ENCODE results near the gene MPI.

The MPI gene

DNA sequence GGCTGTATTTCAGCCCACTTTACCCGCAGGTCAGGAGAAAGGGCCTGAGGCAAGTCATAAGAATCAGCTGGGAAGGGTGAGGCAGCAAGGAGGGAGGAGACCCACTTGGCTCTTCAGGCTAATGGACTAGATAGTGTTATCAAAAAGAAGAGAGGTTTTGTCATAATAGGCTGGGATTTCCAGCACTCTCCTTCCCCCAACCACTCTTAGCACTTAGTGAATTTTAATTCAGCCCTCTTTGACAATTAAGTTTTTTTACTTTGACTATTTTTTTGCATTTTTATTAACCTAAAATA, 771 bp downstream of the MPI start:
- Histone ChIP-seq H3K4me3 (ENCODE audit: low read depth, low read length) (peak overlapping the region; percentile 75), H3K9me3 (ENCODE audit: control insufficient read depth, insufficient read depth, low read depth, low read length) (no peaks in the 10 kb centered on the region), H3K27ac (ENCODE audit: extremely low read depth, low read depth, low read length) (peak overlapping the region; percentile 66), H3K4me1 (ENCODE audit: control insufficient read depth, insufficient read depth, low read length) (peaks cover 4% of the 10 kb centered on the region; the same call in 1 of the 2 replicates), H3K36me3 (ENCODE audit: control insufficient read depth in 2 of 2, insufficient read depth in 1 of 2, low read length in 2 of 2) (peaks cover 21 to 32% of the 10 kb centered on the region in 2 experiments; a peak in 2 of 3 replicates)
- ChIA-PET POLR2A (interaction anchor here (2.8 kb wide), 1 partner anchor 16 kb away, joined by 25 read pairs; the partner anchor contains the start of gene FAM219B), CTCF (interaction anchor here (0.6 to 7.7 kb wide), 4 partner anchors 9 to 417 kb away, joined by 3 to 57 read pairs (median 4); partner anchors contain the start of gene RPP25)
- TF ChIP-seq KLF1 (tag by site-specific recombination; IDR thresholded peaks at IDR 0.05) (peak; percentile 57; the same call in 1 of the 2 replicates), ZNF366 (tag by site-specific recombination; conservative IDR thresholded peaks at IDR 0.05) (0 out of 2 replicates have a peak, but pooled peaks have one; percentile 20), ZNF239 (tag by site-specific recombination; IDR thresholded peaks at IDR 0.05) (no peak)
- TF ChIP-seq, protein P1, sequence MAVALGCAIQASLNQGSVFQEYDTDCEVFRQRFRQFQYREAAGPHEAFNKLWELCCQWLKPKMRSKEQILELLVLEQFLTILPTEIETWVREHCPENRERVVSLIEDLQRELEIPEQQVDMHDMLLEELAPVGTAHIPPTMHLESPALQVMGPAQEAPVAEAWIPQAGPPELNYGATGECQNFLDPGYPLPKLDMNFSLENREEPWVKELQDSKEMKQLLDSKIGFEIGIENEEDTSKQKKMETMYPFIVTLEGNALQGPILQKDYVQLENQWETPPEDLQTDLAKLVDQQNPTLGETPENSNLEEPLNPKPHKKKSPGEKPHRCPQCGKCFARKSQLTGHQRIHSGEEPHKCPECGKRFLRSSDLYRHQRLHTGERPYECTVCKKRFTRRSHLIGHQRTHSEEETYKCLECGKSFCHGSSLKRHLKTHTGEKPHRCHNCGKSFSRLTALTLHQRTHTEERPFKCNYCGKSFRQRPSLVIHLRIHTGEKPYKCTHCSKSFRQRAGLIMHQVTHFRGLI (tag by site-specific recombination; IDR thresholded peaks at IDR 0.05): 0 out of 2 replicates have a peak, but pooled peaks have one; percentile 4

DNA sequence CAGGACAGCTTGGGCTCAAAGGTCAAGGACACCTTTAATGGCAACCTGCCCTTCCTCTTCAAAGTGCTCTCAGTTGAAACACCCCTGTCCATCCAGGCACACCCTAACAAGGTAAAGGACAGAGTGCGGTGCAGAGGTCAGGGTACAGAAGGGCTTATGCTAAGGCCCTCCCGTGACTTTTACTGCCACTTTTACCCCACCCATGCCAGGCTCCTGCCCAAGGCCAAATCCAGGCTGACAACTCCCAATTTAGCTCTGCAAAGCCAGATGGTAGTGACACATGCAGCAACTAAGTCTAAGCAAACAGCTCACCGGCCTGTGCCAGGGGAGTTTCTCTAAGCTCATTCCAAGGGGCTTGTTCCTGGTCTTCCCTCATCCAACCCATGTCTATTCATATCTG, 1.6 kb downstream of the MPI start:
- no peak for TF ChIP-seq ZNF140 (tag by site-specific recombination; IDR thresholded peaks at IDR 0.05)
- TF ChIP-seq ZNF529 (tag by site-specific recombination; IDR thresholded peaks at IDR 0.05; ENCODE audit: insufficient replicate concordance): no peak
- no peak for TF ChIP-seq KLF7 (tag by site-specific recombination; IDR thresholded peaks at IDR 0.05; ENCODE audit: borderline replicate concordance)
- TF ChIP-seq, protein P2, sequence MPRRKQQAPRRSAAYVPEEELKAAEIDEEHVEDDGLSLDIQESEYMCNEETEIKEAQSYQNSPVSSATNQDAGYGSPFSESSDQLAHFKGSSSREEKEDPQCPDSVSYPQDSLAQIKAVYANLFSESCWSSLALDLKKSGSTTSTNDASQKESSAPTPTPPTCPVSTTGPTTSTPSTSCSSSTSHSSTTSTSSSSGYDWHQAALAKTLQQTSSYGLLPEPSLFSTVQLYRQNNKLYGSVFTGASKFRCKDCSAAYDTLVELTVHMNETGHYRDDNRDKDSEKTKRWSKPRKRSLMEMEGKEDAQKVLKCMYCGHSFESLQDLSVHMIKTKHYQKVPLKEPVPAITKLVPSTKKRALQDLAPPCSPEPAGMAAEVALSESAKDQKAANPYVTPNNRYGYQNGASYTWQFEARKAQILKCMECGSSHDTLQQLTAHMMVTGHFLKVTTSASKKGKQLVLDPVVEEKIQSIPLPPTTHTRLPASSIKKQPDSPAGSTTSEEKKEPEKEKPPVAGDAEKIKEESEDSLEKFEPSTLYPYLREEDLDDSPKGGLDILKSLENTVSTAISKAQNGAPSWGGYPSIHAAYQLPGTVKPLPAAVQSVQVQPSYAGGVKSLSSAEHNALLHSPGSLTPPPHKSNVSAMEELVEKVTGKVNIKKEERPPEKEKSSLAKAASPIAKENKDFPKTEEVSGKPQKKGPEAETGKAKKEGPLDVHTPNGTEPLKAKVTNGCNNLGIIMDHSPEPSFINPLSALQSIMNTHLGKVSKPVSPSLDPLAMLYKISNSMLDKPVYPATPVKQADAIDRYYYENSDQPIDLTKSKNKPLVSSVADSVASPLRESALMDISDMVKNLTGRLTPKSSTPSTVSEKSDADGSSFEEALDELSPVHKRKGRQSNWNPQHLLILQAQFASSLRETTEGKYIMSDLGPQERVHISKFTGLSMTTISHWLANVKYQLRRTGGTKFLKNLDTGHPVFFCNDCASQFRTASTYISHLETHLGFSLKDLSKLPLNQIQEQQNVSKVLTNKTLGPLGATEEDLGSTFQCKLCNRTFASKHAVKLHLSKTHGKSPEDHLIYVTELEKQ (tag by site-specific recombination; IDR thresholded peaks at IDR 0.05; ENCODE audit: borderline replicate concordance): no peak
- TF ChIP-seq REPIN1 (tag by site-specific recombination; IDR thresholded peaks at IDR 0.05; ENCODE audit: low read depth): no peak
- TF ChIP-seq ZNF626 (tag by site-specific recombination; IDR thresholded peaks at IDR 0.05): no peak
- TF ChIP-seq ZNF561 (tag by site-specific recombination; IDR thresholded peaks at IDR 0.05; ENCODE audit: borderline replicate concordance): no peak
- TF ChIP-seq ZNF76 (tag by site-specific recombination; IDR thresholded peaks at IDR 0.05; ENCODE audit: borderline replicate concordance, low read depth): no peak
- TF ChIP-seq ZBTB8A (tag by site-specific recombination; IDR thresholded peaks at IDR 0.05): no peak
- TF ChIP-seq, protein P3, sequence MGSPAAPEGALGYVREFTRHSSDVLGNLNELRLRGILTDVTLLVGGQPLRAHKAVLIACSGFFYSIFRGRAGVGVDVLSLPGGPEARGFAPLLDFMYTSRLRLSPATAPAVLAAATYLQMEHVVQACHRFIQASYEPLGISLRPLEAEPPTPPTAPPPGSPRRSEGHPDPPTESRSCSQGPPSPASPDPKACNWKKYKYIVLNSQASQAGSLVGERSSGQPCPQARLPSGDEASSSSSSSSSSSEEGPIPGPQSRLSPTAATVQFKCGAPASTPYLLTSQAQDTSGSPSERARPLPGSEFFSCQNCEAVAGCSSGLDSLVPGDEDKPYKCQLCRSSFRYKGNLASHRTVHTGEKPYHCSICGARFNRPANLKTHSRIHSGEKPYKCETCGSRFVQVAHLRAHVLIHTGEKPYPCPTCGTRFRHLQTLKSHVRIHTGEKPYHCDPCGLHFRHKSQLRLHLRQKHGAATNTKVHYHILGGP (tag by site-specific recombination; IDR thresholded peaks at IDR 0.05): no peak
- TF ChIP-seq, protein P4, sequence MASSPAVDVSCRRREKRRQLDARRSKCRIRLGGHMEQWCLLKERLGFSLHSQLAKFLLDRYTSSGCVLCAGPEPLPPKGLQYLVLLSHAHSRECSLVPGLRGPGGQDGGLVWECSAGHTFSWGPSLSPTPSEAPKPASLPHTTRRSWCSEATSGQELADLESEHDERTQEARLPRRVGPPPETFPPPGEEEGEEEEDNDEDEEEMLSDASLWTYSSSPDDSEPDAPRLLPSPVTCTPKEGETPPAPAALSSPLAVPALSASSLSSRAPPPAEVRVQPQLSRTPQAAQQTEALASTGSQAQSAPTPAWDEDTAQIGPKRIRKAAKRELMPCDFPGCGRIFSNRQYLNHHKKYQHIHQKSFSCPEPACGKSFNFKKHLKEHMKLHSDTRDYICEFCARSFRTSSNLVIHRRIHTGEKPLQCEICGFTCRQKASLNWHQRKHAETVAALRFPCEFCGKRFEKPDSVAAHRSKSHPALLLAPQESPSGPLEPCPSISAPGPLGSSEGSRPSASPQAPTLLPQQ (tag by site-specific recombination; IDR thresholded peaks at IDR 0.05): no peak
- TF ChIP-seq EGR2 (tag by site-specific recombination; IDR thresholded peaks at IDR 0.05; ENCODE audit: low read depth): no peak
- TF ChIP-seq ZNF202 (tag by site-specific recombination; IDR thresholded peaks at IDR 0.05; ENCODE audit: borderline replicate concordance): no peak
- TF ChIP-seq ZNF157 (tag by site-specific recombination; IDR thresholded peaks at IDR 0.05): no peak
- no peak for TF ChIP-seq ZNF214 (tag by site-specific recombination; IDR thresholded peaks at IDR 0.05; ENCODE audit: borderline replicate concordance)
- TF ChIP-seq ZNF394 (tag by site-specific recombination; IDR thresholded peaks at IDR 0.05; ENCODE audit: borderline replicate concordance): no peak
- TF ChIP-seq ZNF514 (tag by site-specific recombination; IDR thresholded peaks at IDR 0.05): no peak
- no peak for TF ChIP-seq ZNF792 (tag by site-specific recombination; IDR thresholded peaks at IDR 0.05)
- TF ChIP-seq, protein P5, sequence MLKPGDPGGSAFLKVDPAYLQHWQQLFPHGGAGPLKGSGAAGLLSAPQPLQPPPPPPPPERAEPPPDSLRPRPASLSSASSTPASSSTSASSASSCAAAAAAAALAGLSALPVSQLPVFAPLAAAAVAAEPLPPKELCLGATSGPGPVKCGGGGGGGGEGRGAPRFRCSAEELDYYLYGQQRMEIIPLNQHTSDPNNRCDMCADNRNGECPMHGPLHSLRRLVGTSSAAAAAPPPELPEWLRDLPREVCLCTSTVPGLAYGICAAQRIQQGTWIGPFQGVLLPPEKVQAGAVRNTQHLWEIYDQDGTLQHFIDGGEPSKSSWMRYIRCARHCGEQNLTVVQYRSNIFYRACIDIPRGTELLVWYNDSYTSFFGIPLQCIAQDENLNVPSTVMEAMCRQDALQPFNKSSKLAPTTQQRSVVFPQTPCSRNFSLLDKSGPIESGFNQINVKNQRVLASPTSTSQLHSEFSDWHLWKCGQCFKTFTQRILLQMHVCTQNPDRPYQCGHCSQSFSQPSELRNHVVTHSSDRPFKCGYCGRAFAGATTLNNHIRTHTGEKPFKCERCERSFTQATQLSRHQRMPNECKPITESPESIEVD (tag by site-specific recombination; IDR thresholded peaks at IDR 0.05): no peak
- CTCF ChIA-PET: interaction anchor here (0.9 to 7.7 kb wide), 2 partner anchors 8 to 11 kb away, joined by 3 to 57 read pairs; no protein-coding TSS in a partner anchor

More for the DNA sequence above, 1.6 kb downstream of the MPI start:
- Histone ChIP-seq H3K4me1 (ENCODE audit: control insufficient read depth, insufficient read depth, low read length) (peaks cover 4% of the 10 kb centered on the region; the same call in 1 of the 2 replicates), H3K4me3 (ENCODE audit: low read depth, low read length) (no peak overlapping the region), H3K27ac (ENCODE audit: extremely low read depth, low read depth, low read length) (no peak overlapping the region), H3K36me3 (ENCODE audit: control insufficient read depth in 2 of 2, insufficient read depth in 1 of 2, low read length in 2 of 2) (peaks cover 21 to 41% of the 10 kb centered on the region in 2 experiments; a peak in 2 of 3 replicates), H3K9me3 (ENCODE audit: control insufficient read depth, insufficient read depth, low read depth, low read length) (no peaks in the 10 kb centered on the region)
- POLR2A ChIA-PET: interaction anchor here (1.1 to 1.4 kb wide), 2 partner anchors 11 to 15 kb away, joined by 4 to 5 read pairs; partner anchors contain the start of gene FAM219B

All from HEK293 (cell line).